ENCODE results near the gene CCDC149. TPM values are rescaled to one million over a fixed set of nuclear protein-coding genes. Genes with fewer than 3 reads are reported as not detected.

The CCDC149 gene
- total and polyA plus RNA-seq, 4 donors, result 1.4 to 11.2 (median 3.4) TPM

- Histone ChIP-seq H3K27ac (ENCODE audit: low read depth in 1 of 2, low read length in 2 of 2) (no peak overlapping the region), H3K9ac (ENCODE audit: low read depth in 1 of 2, low read length in 2 of 2) (no peak overlapping the region), H3K4me3 (ENCODE audit: low read depth in 1 of 3, low read length in 3 of 3) (no peak overlapping the region), H3K9me3 (ENCODE audit: control insufficient read depth in 4 of 4, low read length in 3 of 4) (no peaks in the 10 kb centered on the region), H3K27me3 (ENCODE audit: control insufficient read depth in 4 of 4, insufficient read depth in 4 of 4, low read length in 3 of 4) (no peaks in the 10 kb centered on the region), H3K4me1 (ENCODE audit: control insufficient read depth in 4 of 4, insufficient read depth in 4 of 4, low read length in 3 of 4) (no peaks in the 10 kb centered on the region), H3K36me3 (ENCODE audit: control insufficient read depth in 4 of 4, insufficient read depth in 3 of 4, low read depth in 1 of 4, low read length in 3 of 4) (peaks cover 0 to 7% (median 3%) of the 10 kb centered on the region in 4 donors)
- 97% methylated on average over 2 of the region's 2 CpGs for WGBS
- TF ChIP-seq, protein P1, sequence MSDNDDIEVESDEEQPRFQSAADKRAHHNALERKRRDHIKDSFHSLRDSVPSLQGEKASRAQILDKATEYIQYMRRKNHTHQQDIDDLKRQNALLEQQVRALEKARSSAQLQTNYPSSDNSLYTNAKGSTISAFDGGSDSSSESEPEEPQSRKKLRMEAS (IDR thresholded peaks at IDR 0.05), result no peak
- TF ChIP-seq NR2F2 (IDR thresholded peaks at IDR 0.05) (no peak), HNF4G (IDR thresholded peaks at IDR 0.05) (no peak), GABPA (IDR thresholded peaks at IDR 0.05 in 1 of 2, conservative IDR thresholded peaks at IDR 0.05 in 1 of 2) (no peak), ATF3 (IDR thresholded peaks at IDR 0.05) (no peak), RXRA (IDR thresholded peaks at IDR 0.05) (no peak), HNF4A (conservative IDR thresholded peaks at IDR 0.05) (no peak), TAF1 (conservative IDR thresholded peaks at IDR 0.05) (no peak), SP1 (IDR thresholded peaks at IDR 0.05) (no peak)
- TF ChIP-seq, protein P2, sequence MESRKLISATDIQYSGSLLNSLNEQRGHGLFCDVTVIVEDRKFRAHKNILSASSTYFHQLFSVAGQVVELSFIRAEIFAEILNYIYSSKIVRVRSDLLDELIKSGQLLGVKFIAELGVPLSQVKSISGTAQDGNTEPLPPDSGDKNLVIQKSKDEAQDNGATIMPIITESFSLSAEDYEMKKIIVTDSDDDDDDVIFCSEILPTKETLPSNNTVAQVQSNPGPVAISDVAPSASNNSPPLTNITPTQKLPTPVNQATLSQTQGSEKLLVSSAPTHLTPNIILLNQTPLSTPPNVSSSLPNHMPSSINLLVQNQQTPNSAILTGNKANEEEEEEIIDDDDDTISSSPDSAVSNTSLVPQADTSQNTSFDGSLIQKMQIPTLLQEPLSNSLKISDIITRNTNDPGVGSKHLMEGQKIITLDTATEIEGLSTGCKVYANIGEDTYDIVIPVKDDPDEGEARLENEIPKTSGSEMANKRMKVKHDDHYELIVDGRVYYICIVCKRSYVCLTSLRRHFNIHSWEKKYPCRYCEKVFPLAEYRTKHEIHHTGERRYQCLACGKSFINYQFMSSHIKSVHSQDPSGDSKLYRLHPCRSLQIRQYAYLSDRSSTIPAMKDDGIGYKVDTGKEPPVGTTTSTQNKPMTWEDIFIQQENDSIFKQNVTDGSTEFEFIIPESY (IDR thresholded peaks at IDR 0.05), result no peak
- no peak for DNase-seq (ENCODE audit: low spot score)
These were observed 103.5 kb downstream of the CCDC149 start for GRCh38 chr4:24809376-24809775.

- Histone ChIP-seq H3K9me3 (ENCODE audit: control insufficient read depth in 4 of 4, low read length in 3 of 4) (no peaks in the 10 kb centered on the region), H3K4me3 (ENCODE audit: low read depth in 1 of 3, low read length in 3 of 3) (no peak overlapping the region), H3K9ac (ENCODE audit: low read depth in 1 of 2, low read length in 2 of 2) (no peak overlapping the region), H3K27me3 (ENCODE audit: control insufficient read depth in 4 of 4, insufficient read depth in 4 of 4, low read length in 3 of 4) (no peaks in the 10 kb centered on the region), H3K27ac (ENCODE audit: low read depth in 1 of 2, low read length in 2 of 2) (no peak overlapping the region), H3K4me1 (ENCODE audit: control insufficient read depth in 4 of 4, insufficient read depth in 4 of 4, low read length in 3 of 4) (no peaks in the 10 kb centered on the region), H3K36me3 (ENCODE audit: control insufficient read depth in 4 of 4, insufficient read depth in 3 of 4, low read depth in 1 of 4, low read length in 3 of 4) (peaks cover 0 to 7% (median 3%) of the 10 kb centered on the region in 4 donors)
- TF ChIP-seq, protein P1 (IDR thresholded peaks at IDR 0.05), result no peak
- TF ChIP-seq HNF4G (IDR thresholded peaks at IDR 0.05) (no peak), FOXA1 (IDR thresholded peaks at IDR 0.05) (no peak), EGR1 (IDR thresholded peaks at IDR 0.05; ENCODE audit: low read depth in 2 of 2) (no peak), TAF1 (conservative IDR thresholded peaks at IDR 0.05) (no peak), RAD21 (IDR thresholded peaks at IDR 0.05) (no peak), GABPA (IDR thresholded peaks at IDR 0.05 in 1 of 2, conservative IDR thresholded peaks at IDR 0.05 in 1 of 2) (no peak), CTCF (IDR thresholded peaks at IDR 0.05; ENCODE audit: low read depth, low read length, missing input control) (no peak), NR2F2 (IDR thresholded peaks at IDR 0.05) (no peak), RXRA (IDR thresholded peaks at IDR 0.05) (no peak), FOXA2 (IDR thresholded peaks at IDR 0.05) (no peak), YY1 (IDR thresholded peaks at IDR 0.05) (no peak), JUND (IDR thresholded peaks at IDR 0.05) (no peak), HNF4A (conservative IDR thresholded peaks at IDR 0.05) (no peak), ATF3 (IDR thresholded peaks at IDR 0.05) (no peak), SP1 (IDR thresholded peaks at IDR 0.05) (no peak)
- TF ChIP-seq, protein P3, sequence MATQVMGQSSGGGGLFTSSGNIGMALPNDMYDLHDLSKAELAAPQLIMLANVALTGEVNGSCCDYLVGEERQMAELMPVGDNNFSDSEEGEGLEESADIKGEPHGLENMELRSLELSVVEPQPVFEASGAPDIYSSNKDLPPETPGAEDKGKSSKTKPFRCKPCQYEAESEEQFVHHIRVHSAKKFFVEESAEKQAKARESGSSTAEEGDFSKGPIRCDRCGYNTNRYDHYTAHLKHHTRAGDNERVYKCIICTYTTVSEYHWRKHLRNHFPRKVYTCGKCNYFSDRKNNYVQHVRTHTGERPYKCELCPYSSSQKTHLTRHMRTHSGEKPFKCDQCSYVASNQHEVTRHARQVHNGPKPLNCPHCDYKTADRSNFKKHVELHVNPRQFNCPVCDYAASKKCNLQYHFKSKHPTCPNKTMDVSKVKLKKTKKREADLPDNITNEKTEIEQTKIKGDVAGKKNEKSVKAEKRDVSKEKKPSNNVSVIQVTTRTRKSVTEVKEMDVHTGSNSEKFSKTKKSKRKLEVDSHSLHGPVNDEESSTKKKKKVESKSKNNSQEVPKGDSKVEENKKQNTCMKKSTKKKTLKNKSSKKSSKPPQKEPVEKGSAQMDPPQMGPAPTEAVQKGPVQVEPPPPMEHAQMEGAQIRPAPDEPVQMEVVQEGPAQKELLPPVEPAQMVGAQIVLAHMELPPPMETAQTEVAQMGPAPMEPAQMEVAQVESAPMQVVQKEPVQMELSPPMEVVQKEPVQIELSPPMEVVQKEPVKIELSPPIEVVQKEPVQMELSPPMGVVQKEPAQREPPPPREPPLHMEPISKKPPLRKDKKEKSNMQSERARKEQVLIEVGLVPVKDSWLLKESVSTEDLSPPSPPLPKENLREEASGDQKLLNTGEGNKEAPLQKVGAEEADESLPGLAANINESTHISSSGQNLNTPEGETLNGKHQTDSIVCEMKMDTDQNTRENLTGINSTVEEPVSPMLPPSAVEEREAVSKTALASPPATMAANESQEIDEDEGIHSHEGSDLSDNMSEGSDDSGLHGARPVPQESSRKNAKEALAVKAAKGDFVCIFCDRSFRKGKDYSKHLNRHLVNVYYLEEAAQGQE (IDR thresholded peaks at IDR 0.05), result no peak
- TF ChIP-seq, protein P2 (IDR thresholded peaks at IDR 0.05), result no peak
- WGBS, result 92% methylated on average over 6 of the region's 6 CpGs
- DNase-seq (ENCODE audit: low spot score), result no peak
These were observed 103.9 kb downstream of the CCDC149 start for GRCh38 chr4:24808955-24809354.

Data from liver (tissue), 9 donors.